Ishikawa (cell line): Measurements from ENCODE around the gene ASB16.

Experiments
- CEBPB ChIP-seq: IDR thresholded peaks from 2 replicates; pipeline ENCODE4 v1.6.1; 2012
- CREB1 ChIP-seq: IDR thresholded peaks from 2 replicates; pipeline ENCODE4 v1.6.1; 2012; ENCODE audit warnings: low read depth
- EGR1 ChIP-seq: IDR thresholded peaks from 2 replicates; pipeline ENCODE4 v1.6.1; 2012
- EP300 ChIP-seq: IDR thresholded peaks from 2 replicates; pipeline ENCODE4 v1.6.1; 2012; ENCODE audit warnings: borderline replicate concordance
- FOXM1 ChIP-seq: IDR thresholded peaks from 2 replicates; pipeline ENCODE4 v1.6.1; 2012; ENCODE audit warnings: low read depth, borderline replicate concordance
- NFIC ChIP-seq: IDR thresholded peaks from 2 replicates; pipeline ENCODE4 v1.6.1; 2012
- RAD21 ChIP-seq: IDR thresholded peaks from 2 replicates; pipeline ENCODE4 v1.6.1; 2012; ENCODE audit warnings: low read depth
- TAF1 ChIP-seq: IDR thresholded peaks from 2 replicates; pipeline ENCODE4 v1.6.1; 2012; ENCODE audit warnings: low read depth, mild to moderate bottlenecking
- TCF12 ChIP-seq: IDR thresholded peaks from 2 replicates; pipeline ENCODE4 v1.6.1; 2012; ENCODE audit warnings: low read depth
- TEAD4 ChIP-seq: IDR thresholded peaks from 2 replicates; pipeline ENCODE4 v1.6.1; 2012
- YY1 ChIP-seq: IDR thresholded peaks from 2 replicates; pipeline ENCODE4 v1.6.1; 2012; ENCODE audit warnings: low read depth
- ZBTB7A ChIP-seq: IDR thresholded peaks from 2 replicates; pipeline ENCODE4 v1.6.1; 2012; ENCODE audit warnings: low read depth
- TF ChIP-seq, protein P1 (sequence below): IDR thresholded peaks from 2 replicates; pipeline ENCODE4 v1.6.1; 2012
- TF ChIP-seq, protein P2 (sequence below): IDR thresholded peaks from 2 replicates; pipeline ENCODE4 v1.6.1; 2012; ENCODE audit warnings: low read depth, mild to moderate bottlenecking
- TF ChIP-seq, protein P3 (sequence below): IDR thresholded peaks from 2 replicates; pipeline ENCODE4 v1.6.1; 2012

ASB16 gene

DNA sequence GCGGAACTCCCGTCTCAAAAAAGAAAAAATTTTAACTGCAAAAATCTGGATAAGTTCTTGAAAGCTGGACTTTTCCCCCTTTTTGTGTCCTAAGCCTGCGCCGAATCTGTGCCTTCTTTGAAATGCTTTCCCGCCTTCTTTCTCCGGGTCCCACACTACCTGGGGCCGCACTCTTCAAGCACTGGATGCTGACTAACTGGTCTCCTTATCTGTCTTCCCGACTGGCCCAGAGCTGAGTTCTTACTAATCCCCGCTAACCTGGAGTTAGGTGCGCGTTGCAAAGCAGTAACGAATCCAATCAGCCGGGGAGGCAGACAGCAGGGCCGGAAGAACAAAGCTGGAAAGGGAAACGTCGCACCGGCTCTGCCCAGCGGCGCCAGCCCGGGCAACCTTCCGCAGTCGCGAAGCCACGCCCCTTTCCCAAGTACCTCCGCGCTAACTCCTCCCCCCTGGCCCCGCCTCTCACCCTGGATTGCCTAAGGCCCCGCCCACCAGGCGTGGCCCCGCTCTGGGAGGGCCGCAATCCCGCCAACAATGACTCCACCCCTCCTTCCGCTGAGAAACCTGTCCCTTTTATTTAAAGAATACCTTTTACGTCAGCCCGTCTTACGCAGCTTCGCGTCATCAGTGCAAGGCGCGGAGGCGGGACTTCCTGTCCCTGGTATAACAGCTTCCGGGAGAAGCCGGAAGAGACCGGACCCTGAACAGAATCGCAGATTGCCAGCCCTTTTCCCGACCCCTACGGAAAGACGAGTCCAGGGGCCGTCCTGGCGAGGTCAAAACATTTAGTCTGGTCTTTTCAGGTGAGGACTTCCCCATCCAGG is 16.0 kb downstream of the ASB16 start, which contains the start of gene TMUB2:
Gene TMUB2 (plus strand): TSS at position 666 of the 824 bp plus-strand sequence. CDS start 737 bp downstream, outside the sequence.
- TF ChIP-seq RAD21 (no peak), YY1 (0 out of 2 replicates have a peak, but pooled peaks have one; percentile 13), CREB1 (peak; percentile 100), TEAD4 (0 out of 2 replicates have a peak, but pooled peaks have one; percentile 3), NFIC (0 out of 2 replicates have a peak, but pooled peaks have one; percentile 4), TAF1 (peak; percentile 89)
- TF ChIP-seq, protein P1, sequence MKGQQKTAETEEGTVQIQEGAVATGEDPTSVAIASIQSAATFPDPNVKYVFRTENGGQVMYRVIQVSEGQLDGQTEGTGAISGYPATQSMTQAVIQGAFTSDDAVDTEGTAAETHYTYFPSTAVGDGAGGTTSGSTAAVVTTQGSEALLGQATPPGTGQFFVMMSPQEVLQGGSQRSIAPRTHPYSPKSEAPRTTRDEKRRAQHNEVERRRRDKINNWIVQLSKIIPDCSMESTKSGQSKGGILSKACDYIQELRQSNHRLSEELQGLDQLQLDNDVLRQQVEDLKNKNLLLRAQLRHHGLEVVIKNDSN = peak; percentile 21; the same call in 1 of the 2 replicates
- TF ChIP-seq, protein P2, sequence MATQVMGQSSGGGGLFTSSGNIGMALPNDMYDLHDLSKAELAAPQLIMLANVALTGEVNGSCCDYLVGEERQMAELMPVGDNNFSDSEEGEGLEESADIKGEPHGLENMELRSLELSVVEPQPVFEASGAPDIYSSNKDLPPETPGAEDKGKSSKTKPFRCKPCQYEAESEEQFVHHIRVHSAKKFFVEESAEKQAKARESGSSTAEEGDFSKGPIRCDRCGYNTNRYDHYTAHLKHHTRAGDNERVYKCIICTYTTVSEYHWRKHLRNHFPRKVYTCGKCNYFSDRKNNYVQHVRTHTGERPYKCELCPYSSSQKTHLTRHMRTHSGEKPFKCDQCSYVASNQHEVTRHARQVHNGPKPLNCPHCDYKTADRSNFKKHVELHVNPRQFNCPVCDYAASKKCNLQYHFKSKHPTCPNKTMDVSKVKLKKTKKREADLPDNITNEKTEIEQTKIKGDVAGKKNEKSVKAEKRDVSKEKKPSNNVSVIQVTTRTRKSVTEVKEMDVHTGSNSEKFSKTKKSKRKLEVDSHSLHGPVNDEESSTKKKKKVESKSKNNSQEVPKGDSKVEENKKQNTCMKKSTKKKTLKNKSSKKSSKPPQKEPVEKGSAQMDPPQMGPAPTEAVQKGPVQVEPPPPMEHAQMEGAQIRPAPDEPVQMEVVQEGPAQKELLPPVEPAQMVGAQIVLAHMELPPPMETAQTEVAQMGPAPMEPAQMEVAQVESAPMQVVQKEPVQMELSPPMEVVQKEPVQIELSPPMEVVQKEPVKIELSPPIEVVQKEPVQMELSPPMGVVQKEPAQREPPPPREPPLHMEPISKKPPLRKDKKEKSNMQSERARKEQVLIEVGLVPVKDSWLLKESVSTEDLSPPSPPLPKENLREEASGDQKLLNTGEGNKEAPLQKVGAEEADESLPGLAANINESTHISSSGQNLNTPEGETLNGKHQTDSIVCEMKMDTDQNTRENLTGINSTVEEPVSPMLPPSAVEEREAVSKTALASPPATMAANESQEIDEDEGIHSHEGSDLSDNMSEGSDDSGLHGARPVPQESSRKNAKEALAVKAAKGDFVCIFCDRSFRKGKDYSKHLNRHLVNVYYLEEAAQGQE = no peak

DNA sequence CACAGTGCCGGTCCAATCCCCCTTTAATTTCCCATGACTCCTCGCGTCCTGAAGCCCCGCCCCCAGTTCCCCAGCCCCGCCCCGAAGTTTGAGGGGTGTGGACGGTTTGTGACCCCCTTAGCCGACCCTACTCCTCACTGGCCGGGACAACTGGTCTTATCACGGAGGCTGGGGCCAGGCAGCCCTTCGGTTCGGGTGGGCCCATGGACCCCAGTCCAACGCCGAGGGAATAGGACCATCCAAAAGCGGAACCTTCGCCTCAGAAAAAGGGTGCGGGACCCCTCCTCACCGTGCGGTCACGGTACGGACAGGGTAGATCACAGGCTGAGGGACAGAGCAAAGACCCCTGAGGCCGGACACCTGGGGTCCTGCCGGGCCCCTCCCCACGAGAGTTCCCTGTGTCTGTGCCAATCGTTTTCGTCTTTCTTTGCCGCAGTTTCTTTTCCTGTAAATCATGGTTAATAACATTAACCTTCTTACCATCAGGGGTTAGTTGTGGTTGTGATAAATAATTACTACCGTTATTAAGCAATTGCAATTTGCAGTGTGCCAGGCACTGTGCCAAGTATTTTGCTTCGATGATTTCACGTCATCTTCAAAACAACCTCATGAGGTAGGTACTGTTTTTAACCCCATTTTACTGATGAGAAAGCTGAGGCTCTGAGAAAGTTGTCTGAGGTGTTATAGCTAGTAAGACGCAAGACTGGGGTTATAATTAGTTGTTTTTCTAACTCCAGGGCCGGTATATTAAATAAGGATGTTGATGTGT is 16.8 kb downstream of the ASB16 start:
- TF ChIP-seq CREB1 (no peak), ZBTB7A (peak; percentile 97)

DNA sequence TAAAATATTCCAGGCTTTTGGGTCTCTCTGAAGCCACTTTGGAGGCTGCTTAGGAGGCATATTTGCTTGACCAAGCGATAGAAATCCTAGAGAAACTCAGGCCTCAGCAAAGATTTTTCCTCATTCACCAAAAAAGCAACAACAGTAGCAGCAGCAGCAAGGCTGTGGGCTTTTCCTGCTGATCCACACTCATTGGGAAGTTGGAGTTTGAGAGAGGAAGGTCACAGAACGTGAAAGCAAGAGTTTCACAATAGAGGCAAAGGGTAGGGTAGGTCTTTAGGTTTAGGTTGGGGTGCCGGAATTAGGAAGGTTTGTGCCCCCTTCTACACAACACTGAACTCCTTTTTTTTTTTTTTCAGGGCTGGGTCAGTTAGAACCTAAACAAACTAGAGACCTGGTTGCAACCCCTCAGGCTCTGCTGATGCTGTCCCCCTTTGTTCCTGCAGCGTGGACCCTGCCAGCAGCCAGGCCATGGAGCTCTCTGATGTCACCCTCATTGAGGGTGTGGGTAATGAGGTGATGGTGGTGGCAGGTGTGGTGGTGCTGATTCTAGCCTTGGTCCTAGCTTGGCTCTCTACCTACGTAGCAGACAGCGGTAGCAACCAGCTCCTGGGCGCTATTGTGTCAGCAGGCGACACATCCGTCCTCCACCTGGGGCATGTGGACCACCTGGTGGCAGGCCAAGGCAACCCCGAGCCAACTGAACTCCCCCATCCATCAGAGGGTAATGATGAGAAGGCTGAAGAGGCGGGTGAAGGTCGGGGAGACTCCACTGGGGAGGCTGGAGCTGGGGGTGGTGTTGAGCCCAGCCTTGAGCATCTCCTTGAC is 18.3 kb downstream of the ASB16 start:
- TF ChIP-seq, protein P2 = no peak
- TF ChIP-seq YY1 = no peak
- TF ChIP-seq TAF1 = no peak
- no peak for TF ChIP-seq TEAD4
- TF ChIP-seq, protein P1 = no peak
- TF ChIP-seq RAD21 = no peak
- TF ChIP-seq FOXM1 = no peak
- no peak for TF ChIP-seq TCF12
- TF ChIP-seq, protein P3, sequence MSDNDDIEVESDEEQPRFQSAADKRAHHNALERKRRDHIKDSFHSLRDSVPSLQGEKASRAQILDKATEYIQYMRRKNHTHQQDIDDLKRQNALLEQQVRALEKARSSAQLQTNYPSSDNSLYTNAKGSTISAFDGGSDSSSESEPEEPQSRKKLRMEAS = no peak
- no peak for TF ChIP-seq EP300

DNA sequence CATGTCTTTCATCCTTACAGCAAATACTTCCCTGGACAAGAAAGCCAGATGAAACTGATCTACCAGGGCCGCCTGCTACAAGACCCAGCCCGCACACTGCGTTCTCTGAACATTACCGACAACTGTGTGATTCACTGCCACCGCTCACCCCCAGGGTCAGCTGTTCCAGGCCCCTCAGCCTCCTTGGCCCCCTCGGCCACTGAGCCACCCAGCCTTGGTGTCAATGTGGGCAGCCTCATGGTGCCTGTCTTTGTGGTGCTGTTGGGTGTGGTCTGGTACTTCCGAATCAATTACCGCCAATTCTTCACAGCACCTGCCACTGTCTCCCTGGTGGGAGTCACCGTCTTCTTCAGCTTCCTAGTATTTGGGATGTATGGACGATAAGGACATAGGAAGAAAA is 20.0 kb downstream of the ASB16 start:
- TF ChIP-seq EP300 (no peak), TEAD4 (no peak), NFIC (no peak), TAF1 (no peak), EGR1 (no peak), ZBTB7A (no peak), CREB1 (no peak), CEBPB (no peak), TCF12 (no peak)
- TF ChIP-seq, protein P3 = no peak
- TF ChIP-seq, protein P2 = no peak
